HepG2 (cell line): ENCODE results near the gene POLN. TPM values are rescaled to one million over a fixed set of nuclear protein-coding genes. Genes with fewer than 3 reads are reported as not detected.

Source experiments
- DNMT3B ChIP-seq: conservative IDR thresholded peaks from 2 replicates; pipeline ENCODE4 v1.6.1; 2016; ENCODE audit warnings: missing biosample characterization, control low read depth
- FOSL1 ChIP-seq: sonication (generic); formaldehyde crosslinking; IDR thresholded peaks from 2 replicates; pipeline ENCODE4 v1.9.0; 2021; ENCODE audit warnings: missing genetic modification reagents, borderline replicate concordance
- MAZ ChIP-seq, 2 experiments: sonication (generic) in 1 of 2; formaldehyde crosslinking in 1 of 2; IDR thresholded peaks; 2 replicates each; pipeline versions ENCODE4 v1.5.0 to v1.6.1; 2012 to 2020; ENCODE audit warnings: low read depth in 2 of 2, mild to moderate bottlenecking in 2 of 2, borderline replicate concordance in 1 of 2, improper control_type of control experiment in 1 of 2, low read length in 1 of 2, missing genetic modification reagents in 1 of 2, moderate library complexity in 1 of 2
- PHF21A ChIP-seq: sonication (generic); formaldehyde crosslinking; IDR thresholded peaks from 2 replicates; pipeline ENCODE4 v1.5.0; 2020; ENCODE audit warnings: mild to moderate bottlenecking, missing genetic modification reagents
- YY1 ChIP-seq: IDR thresholded peaks from 2 replicates; pipeline ENCODE4 v1.6.1; 2011; ENCODE audit warnings: low read length, low read depth, moderate library complexity, mild to moderate bottlenecking; ENCODE audit not compliant: insufficient read depth, insufficient replicate concordance
- ZNF883 ChIP-seq: sonication (generic); formaldehyde crosslinking; IDR thresholded peaks from 2 replicates; pipeline ENCODE4 v1.5.1; 2020; ENCODE audit warnings: mild to moderate bottlenecking, missing genetic modification reagents; ENCODE audit errors: not compliant biosample characterization
- ZSCAN12 ChIP-seq: sonication (generic); formaldehyde crosslinking; IDR thresholded peaks from 2 replicates; pipeline ENCODE4 v1.9.0; 2021; ENCODE audit warnings: mild to moderate bottlenecking, missing genetic modification reagents
- polyA plus RNA-seq, 8 experiments: library from polyadenylated mRNA; depleted of rRNA in 3 of 8; stranded (reverse) in 7 of 8; unstranded in 1 of 8; fragments of >200 nt; fragmentation: Illumina TruSeq in 4 of 8; extraction: Trizol in 4 of 8; gene quantifications; 2 replicates each; pipeline versions ENCODE4 v1.2.1 to v1.2.3, GENCODE V29; 2011 to 2016; ENCODE audit warnings: low read depth in 4 of 8, missing spikeins in 1 of 8, mixed read lengths in 1 of 8; ENCODE audit not compliant: insufficient read depth in 1 of 8
- total RNA-seq, 5 experiments: library from RNA; depleted of rRNA; stranded (reverse); fragments of >200 nt; fragmentation: Illumina TruSeq; extraction: Trizol; gene quantifications; 2 replicates each; pipeline ENCODE4 v1.2.3, GENCODE V29; 2016; ENCODE audit warnings: low read depth in 1 of 5
- TF ChIP-seq, protein P1 (sequence below): sonication (generic); formaldehyde crosslinking; IDR thresholded peaks from one replicate; pipeline ENCODE4 v1.5.1; 2020; ENCODE audit warnings: mild to moderate bottlenecking, missing genetic modification reagents; ENCODE audit errors: not compliant biosample characterization
- TF ChIP-seq, protein P2 (sequence below): sonication (generic); formaldehyde crosslinking; IDR thresholded peaks from 2 replicates; pipeline ENCODE4 v1.4.0; 2020; ENCODE audit warnings: missing genetic modification reagents

Gene POLN
- total and polyA plus RNA-seq, 2 of the 13 experiments (the other 11 are each of a cell fraction or from before 2014, with no cell fraction given) = 0.93 to 1.5 TPM

- TF ChIP-seq, protein P1, sequence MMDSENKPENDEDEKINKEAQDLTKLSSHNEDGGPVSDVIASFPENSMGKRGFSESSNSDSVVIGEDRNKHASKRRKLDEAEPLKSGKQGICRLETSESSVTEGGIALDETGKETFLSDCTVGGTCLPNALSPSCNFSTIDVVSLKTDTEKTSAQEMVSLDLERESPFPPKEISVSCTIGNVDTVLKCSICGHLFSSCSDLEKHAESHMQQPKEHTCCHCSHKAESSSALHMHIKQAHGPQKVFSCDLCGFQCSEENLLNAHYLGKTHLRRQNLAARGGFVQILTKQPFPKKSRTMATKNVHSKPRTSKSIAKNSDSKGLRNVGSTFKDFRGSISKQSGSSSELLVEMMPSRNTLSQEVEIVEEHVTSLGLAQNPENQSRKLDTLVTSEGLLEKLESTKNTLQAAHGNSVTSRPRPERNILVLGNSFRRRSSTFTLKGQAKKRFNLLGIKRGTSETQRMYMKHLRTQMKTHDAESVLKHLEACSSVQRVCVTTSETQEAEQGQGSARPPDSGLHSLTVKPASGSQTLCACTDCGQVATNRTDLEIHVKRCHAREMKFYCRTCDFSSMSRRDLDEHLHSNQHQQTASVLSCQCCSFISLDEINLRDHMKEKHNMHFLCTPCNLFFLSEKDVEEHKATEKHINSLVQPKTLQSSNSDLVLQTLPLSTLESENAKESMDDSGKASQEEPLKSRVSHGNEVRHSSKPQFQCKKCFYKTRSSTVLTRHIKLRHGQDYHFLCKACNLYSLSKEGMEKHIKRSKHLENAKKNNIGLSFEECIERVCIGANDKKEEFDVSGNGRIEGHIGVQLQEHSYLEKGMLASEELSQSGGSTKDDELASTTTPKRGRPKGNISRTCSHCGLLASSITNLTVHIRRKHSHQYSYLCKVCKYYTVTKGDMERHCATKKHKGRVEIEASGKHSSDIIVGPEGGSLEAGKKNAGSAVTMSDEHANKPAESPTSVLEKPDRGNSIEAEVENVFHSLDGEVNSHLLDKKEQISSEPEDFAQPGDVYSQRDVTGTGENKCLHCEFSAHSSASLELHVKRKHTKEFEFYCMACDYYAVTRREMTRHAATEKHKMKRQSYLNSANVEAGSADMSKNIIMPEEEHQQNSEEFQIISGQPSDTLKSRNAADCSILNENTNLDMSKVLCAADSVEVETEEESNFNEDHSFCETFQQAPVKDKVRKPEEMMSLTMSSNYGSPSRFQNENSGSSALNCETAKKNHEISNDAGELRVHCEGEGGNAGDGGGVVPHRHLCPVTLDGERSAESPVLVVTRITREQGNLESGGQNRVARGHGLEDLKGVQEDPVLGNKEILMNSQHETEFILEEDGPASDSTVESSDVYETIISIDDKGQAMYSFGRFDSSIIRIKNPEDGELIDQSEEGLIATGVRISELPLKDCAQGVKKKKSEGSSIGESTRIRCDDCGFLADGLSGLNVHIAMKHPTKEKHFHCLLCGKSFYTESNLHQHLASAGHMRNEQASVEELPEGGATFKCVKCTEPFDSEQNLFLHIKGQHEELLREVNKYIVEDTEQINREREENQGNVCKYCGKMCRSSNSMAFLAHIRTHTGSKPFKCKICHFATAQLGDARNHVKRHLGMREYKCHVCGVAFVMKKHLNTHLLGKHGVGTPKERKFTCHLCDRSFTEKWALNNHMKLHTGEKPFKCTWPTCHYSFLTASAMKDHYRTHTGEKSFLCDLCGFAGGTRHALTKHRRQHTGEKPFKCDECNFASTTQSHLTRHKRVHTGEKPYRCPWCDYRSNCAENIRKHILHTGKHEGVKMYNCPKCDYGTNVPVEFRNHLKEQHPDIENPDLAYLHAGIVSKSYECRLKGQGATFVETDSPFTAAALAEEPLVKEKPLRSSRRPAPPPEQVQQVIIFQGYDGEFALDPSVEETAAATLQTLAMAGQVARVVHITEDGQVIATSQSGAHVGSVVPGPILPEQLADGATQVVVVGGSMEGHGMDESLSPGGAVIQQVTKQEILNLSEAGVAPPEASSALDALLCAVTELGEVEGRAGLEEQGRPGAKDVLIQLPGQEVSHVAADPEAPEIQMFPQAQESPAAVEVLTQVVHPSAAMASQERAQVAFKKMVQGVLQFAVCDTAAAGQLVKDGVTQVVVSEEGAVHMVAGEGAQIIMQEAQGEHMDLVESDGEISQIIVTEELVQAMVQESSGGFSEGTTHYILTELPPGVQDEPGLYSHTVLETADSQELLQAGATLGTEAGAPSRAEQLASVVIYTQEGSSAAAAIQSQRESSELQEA (CRISPR knock-in tag) = no peak
- TF ChIP-seq PHF21A (CRISPR knock-in tag) (no peak), ZSCAN12 (CRISPR knock-in tag) (no peak), FOSL1 (CRISPR knock-in tag) (no peak), MAZ (IDR thresholded peaks at IDR 0.05; ENCODE audit: borderline replicate concordance, low read depth, low read length) (no peak), MAZ (CRISPR knock-in tag; IDR thresholded peaks at IDR 0.05; ENCODE audit: low read depth) (no peak), DNMT3B (CRISPR knock-in tag) (no peak), YY1 (no peak), ZNF883 (no peak)
- TF ChIP-seq, protein P2, sequence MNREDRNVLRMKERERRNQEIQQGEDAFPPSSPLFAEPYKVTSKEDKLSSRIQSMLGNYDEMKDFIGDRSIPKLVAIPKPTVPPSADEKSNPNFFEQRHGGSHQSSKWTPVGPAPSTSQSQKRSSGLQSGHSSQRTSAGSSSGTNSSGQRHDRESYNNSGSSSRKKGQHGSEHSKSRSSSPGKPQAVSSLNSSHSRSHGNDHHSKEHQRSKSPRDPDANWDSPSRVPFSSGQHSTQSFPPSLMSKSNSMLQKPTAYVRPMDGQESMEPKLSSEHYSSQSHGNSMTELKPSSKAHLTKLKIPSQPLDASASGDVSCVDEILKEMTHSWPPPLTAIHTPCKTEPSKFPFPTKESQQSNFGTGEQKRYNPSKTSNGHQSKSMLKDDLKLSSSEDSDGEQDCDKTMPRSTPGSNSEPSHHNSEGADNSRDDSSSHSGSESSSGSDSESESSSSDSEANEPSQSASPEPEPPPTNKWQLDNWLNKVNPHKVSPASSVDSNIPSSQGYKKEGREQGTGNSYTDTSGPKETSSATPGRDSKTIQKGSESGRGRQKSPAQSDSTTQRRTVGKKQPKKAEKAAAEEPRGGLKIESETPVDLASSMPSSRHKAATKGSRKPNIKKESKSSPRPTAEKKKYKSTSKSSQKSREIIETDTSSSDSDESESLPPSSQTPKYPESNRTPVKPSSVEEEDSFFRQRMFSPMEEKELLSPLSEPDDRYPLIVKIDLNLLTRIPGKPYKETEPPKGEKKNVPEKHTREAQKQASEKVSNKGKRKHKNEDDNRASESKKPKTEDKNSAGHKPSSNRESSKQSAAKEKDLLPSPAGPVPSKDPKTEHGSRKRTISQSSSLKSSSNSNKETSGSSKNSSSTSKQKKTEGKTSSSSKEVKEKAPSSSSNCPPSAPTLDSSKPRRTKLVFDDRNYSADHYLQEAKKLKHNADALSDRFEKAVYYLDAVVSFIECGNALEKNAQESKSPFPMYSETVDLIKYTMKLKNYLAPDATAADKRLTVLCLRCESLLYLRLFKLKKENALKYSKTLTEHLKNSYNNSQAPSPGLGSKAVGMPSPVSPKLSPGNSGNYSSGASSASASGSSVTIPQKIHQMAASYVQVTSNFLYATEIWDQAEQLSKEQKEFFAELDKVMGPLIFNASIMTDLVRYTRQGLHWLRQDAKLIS (CRISPR knock-in tag) = no peak
These were observed 198.9 kb downstream of the POLN start (continued) for GRCh38 chr4:2042947-2043395.
